ENCODE measurements around the gene INSIG1. TPM values are rescaled to one million over a fixed set of nuclear protein-coding genes. Genes with fewer than 3 reads are reported as not detected.

Gene INSIG1
- total RNA-seq, 1 experiment from 2014 or later = 54.7 TPM

DNA sequence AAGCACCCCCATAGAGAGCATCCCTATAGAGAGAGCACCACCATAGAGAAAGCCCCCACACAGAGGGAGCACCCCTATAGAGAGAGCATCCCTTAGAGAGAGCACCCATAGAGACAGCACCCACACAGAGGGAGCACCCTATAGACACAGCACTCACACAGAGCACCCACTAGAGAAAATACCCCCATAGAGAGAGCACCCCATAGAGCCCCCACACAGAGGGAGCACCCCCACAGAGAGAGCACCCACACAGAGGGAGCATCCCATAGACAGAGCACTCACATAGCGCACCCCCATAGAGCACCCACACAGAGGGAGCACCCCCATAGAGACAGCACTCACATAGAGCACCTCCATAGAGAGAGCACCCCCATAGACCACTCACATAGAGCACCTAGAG, 48.6 kb downstream of the INSIG1 start:
- H3K27ac ChIP-seq (ENCODE audit: low read depth, low read length) = no peak overlapping the region
- no peak overlapping the region for H2AFZ ChIP-seq (ENCODE audit: low read depth, low read length, poor library complexity, severe bottlenecking)
- TF ChIP-seq POLR2A (IDR thresholded peaks at IDR 0.05; ENCODE audit: borderline replicate concordance, extremely low read depth, insufficient read depth, insufficient read length) = no peak
- no peak for TF ChIP-seq JUND (IDR thresholded peaks at IDR 0.05)
- intact Hi-C loops (cut with micrococcal nuclease) = loop anchor here (10.0 kb wide), 1 partner anchor 341 kb away; the partner anchor contains the start of gene PAXIP1
- no peak overlapping the region for H3K9ac ChIP-seq (ENCODE audit: low read length)
- H3K9me3 ChIP-seq (ENCODE audit: control insufficient read depth in 1 of 2, insufficient read depth in 1 of 2, low read depth in 1 of 2, low read length in 2 of 2) = no peaks in the 10 kb centered on the region
- DNase-seq (ENCODE audit: low read depth, low spot score) = no peak
- H3K36me3 ChIP-seq (ENCODE audit: control insufficient read depth in 1 of 2, insufficient read depth in 2 of 2, low read length in 2 of 2) = no peaks in the 10 kb centered on the region
- H3K4me1 ChIP-seq (ENCODE audit: control insufficient read depth in 1 of 2, insufficient read depth in 2 of 2, low read length in 2 of 2) = peaks cover 8 to 10% of the 10 kb centered on the region in 2 experiments; a peak in 3 of 4 replicates
- ChIA-PET POLR2A (no interaction called here), CTCF (no interaction called here), RAD21 (ENCODE audit: low non-redundant PET in 1 of 2, low total read pairs in 2 of 2, uncharacterized antibody in 2 of 2, unreplicated experiment in 2 of 2) (no interaction called here)
- H3K4me3 ChIP-seq (replicated peaks in 1 of 2; ENCODE audit: low read depth in 1 of 2, low read length in 2 of 2) = no peak overlapping the region
- no peak for ATAC-seq
- H3K79me2 ChIP-seq (ENCODE audit: insufficient read depth, low read length) = no peaks in the 10 kb centered on the region
- no peak overlapping the region for H3K4me2 ChIP-seq (ENCODE audit: low read length)
- no TSS peak for BruUV-seq (replicated peaks)
- H3K27me3 ChIP-seq (ENCODE audit: insufficient read depth, low read length) = no peaks in the 10 kb centered on the region
- H4K20me1 ChIP-seq (ENCODE audit: insufficient read depth) = no peaks in the 10 kb centered on the region
- H3K9me2 ChIP-seq (ENCODE audit: insufficient read depth) = no peaks in the 10 kb centered on the region

DNA sequence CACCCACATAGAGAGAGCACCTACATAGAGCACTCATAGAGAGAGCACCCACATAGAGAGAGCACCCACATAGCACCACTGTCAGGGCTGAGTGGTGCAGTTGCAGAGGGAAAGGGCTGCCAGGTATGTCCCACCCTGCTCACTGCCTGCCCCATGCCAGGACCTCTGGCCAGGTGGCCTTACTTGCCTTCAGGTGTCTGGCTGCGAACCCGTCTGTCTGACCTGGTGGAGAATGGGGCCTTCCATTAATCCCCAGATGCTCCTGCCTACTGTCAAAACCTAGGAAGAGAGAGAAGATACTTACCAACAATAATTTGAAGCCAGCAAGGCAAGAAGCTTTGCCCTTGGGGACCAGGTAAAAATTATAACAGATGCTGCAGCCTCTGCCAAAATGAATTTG, 51.1 kb downstream of the INSIG1 start:
- Histone ChIP-seq H3K4me1 (ENCODE audit: control insufficient read depth in 1 of 2, insufficient read depth in 2 of 2, low read length in 2 of 2) (peaks cover 8 to 10% of the 10 kb centered on the region in 2 experiments; a peak in 3 of 4 replicates), H3K79me2 (ENCODE audit: insufficient read depth, low read length) (no peaks in the 10 kb centered on the region), H4K20me1 (ENCODE audit: insufficient read depth) (no peaks in the 10 kb centered on the region), H3K27me3 (ENCODE audit: insufficient read depth, low read length) (peaks cover 8% of the 10 kb centered on the region; the same call in 1 of the 2 replicates), H3K4me2 (ENCODE audit: low read length) (no peak overlapping the region), H3K36me3 (ENCODE audit: control insufficient read depth in 1 of 2, insufficient read depth in 2 of 2, low read length in 2 of 2) (no peaks in the 10 kb centered on the region), H3K9me2 (ENCODE audit: insufficient read depth) (no peaks in the 10 kb centered on the region), H2AFZ (ENCODE audit: low read depth, low read length, poor library complexity, severe bottlenecking) (no peak overlapping the region), H3K9me3 (ENCODE audit: control insufficient read depth in 1 of 2, insufficient read depth in 1 of 2, low read depth in 1 of 2, low read length in 2 of 2) (no peaks in the 10 kb centered on the region), H3K27ac (ENCODE audit: low read depth, low read length) (no peak overlapping the region), H3K9ac (ENCODE audit: low read length) (no peak overlapping the region), H3K4me3 (replicated peaks in 1 of 2; ENCODE audit: low read depth in 1 of 2, low read length in 2 of 2) (no peak overlapping the region)
- ChIA-PET CTCF (no interaction called here), RAD21 (ENCODE audit: low non-redundant PET in 1 of 2, low total read pairs in 2 of 2, uncharacterized antibody in 2 of 2, unreplicated experiment in 2 of 2) (no interaction called here), POLR2A (no interaction called here)
- DNase-seq (ENCODE audit: low read depth, low spot score) (no peak), ATAC-seq (no peak)
- intact Hi-C loops (cut with micrococcal nuclease) = loop anchor here (10.0 kb wide), 1 partner anchor 344 kb away; the partner anchor contains the start of gene PAXIP1
- BruUV-seq (replicated peaks) = no TSS peak
- TF ChIP-seq, protein P1, sequence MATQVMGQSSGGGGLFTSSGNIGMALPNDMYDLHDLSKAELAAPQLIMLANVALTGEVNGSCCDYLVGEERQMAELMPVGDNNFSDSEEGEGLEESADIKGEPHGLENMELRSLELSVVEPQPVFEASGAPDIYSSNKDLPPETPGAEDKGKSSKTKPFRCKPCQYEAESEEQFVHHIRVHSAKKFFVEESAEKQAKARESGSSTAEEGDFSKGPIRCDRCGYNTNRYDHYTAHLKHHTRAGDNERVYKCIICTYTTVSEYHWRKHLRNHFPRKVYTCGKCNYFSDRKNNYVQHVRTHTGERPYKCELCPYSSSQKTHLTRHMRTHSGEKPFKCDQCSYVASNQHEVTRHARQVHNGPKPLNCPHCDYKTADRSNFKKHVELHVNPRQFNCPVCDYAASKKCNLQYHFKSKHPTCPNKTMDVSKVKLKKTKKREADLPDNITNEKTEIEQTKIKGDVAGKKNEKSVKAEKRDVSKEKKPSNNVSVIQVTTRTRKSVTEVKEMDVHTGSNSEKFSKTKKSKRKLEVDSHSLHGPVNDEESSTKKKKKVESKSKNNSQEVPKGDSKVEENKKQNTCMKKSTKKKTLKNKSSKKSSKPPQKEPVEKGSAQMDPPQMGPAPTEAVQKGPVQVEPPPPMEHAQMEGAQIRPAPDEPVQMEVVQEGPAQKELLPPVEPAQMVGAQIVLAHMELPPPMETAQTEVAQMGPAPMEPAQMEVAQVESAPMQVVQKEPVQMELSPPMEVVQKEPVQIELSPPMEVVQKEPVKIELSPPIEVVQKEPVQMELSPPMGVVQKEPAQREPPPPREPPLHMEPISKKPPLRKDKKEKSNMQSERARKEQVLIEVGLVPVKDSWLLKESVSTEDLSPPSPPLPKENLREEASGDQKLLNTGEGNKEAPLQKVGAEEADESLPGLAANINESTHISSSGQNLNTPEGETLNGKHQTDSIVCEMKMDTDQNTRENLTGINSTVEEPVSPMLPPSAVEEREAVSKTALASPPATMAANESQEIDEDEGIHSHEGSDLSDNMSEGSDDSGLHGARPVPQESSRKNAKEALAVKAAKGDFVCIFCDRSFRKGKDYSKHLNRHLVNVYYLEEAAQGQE (IDR thresholded peaks at IDR 0.05; ENCODE audit: low read depth) = no peak
- TF ChIP-seq POLR2A (IDR thresholded peaks at IDR 0.05; ENCODE audit: borderline replicate concordance, extremely low read depth, insufficient read depth, insufficient read length) (no peak), TCF7L2 (IDR thresholded peaks at IDR 0.05; ENCODE audit: borderline replicate concordance, extremely low read depth, insufficient read depth, insufficient read length) (no peak), EZH2 (IDR thresholded peaks at IDR 0.05) (no peak), FOSL1 (IDR thresholded peaks at IDR 0.05; ENCODE audit: low read depth) (no peak), EZH2phosphoT487 (IDR thresholded peaks at IDR 0.05; ENCODE audit: borderline replicate concordance) (no peak), SP1 (IDR thresholded peaks at IDR 0.05; ENCODE audit: low read depth) (no peak), YY1 (IDR thresholded peaks at IDR 0.05; ENCODE audit: extremely low read depth, insufficient replicate concordance, low read depth, low read length) (no peak), EGR1 (IDR thresholded peaks at IDR 0.05; ENCODE audit: low read depth) (no peak), CBX3 (IDR thresholded peaks at IDR 0.05; ENCODE audit: low read depth) (no peak), ELF1 (IDR thresholded peaks at IDR 0.05; ENCODE audit: borderline replicate concordance, low read depth) (no peak), CEBPB (IDR thresholded peaks at IDR 0.05; ENCODE audit: low read depth) (no peak)
- TF ChIP-seq, protein P2, sequence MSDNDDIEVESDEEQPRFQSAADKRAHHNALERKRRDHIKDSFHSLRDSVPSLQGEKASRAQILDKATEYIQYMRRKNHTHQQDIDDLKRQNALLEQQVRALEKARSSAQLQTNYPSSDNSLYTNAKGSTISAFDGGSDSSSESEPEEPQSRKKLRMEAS (IDR thresholded peaks at IDR 0.05) = no peak
- TF ChIP-seq, protein P3, sequence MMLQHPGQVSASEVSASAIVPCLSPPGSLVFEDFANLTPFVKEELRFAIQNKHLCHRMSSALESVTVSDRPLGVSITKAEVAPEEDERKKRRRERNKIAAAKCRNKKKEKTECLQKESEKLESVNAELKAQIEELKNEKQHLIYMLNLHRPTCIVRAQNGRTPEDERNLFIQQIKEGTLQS (IDR thresholded peaks at IDR 0.05) = no peak

Data from HCT116 (cell line).